Left ventricle myocardium inferior (tissue), 1 donor: Measurements from ENCODE around the gene CYP27C1. TPM values are rescaled to one million over a fixed set of nuclear protein-coding genes. Genes with fewer than 3 reads are reported as not detected.
"Not testable (repeated sequence)": the region's sequence is repeated elsewhere in the genome, so short reads cannot be mapped to it uniquely, and the experiment has no call there.

Experiments
- DNase-seq: peaks from one replicate; pipeline ENCODE4 v3.0.0-alpha.2; 2020
- H3K27ac ChIP-seq: fragments of 200-600 bp; replicated peaks from 2 replicates; pipeline ENCODE4 v1.8.0; 2021
- H3K27me3 ChIP-seq: fragments of 200-600 bp; 2 replicates; pipeline ENCODE4 v1.8.0; 2021; ENCODE audit warnings: low read depth
- H3K36me3 ChIP-seq: fragments of 200-600 bp; 2 replicates; pipeline ENCODE4 v1.8.0; 2021
- H3K4me1 ChIP-seq: fragments of 200-600 bp; 2 replicates; pipeline ENCODE4 v1.8.0; 2021
- H3K4me3 ChIP-seq: fragments of 200-600 bp; 2 replicates; pipeline ENCODE4 v1.8.0; 2021; ENCODE audit warnings: mild to moderate bottlenecking, moderate library complexity
- H3K9me3 ChIP-seq: fragments of 200-600 bp; replicated peaks from 2 replicates; pipeline ENCODE4 v1.8.0; 2021
- intact Hi-C: fragments of 100-400 bp; cut with micrococcal nuclease; formaldehyde crosslinking; loops from one replicate; pipeline ENCODE4 v1.11.0; 2022
- total RNA-seq: library from RNA; stranded (reverse); fragmentation: NEBNext Ultra II Directional; extraction: Animal tissue kit (Norgen Biotek cat#: 25700); gene quantifications from one replicate; pipeline ENCODE4 v1.2.1, GENCODE V29; 2021
- TF ChIP-seq, protein P1 (sequence below): fragments of 200-600 bp; IDR thresholded peaks from 2 replicates; pipeline ENCODE4 v1.8.0; 2021; ENCODE audit warnings: antibody characterized with exemption, mild to moderate bottlenecking, borderline replicate concordance
- donor health status: DM: no; HTN: yes; CAD: no; lungs with severe emphysema.

Gene CYP27C1
- total RNA-seq, 1 donor from 2014 or later, result 0.11 TPM

GRCh38 chr2:127255721-127256120, 35.6 kb upstream of the CYP27C1 start:
- TF ChIP-seq, protein P1, sequence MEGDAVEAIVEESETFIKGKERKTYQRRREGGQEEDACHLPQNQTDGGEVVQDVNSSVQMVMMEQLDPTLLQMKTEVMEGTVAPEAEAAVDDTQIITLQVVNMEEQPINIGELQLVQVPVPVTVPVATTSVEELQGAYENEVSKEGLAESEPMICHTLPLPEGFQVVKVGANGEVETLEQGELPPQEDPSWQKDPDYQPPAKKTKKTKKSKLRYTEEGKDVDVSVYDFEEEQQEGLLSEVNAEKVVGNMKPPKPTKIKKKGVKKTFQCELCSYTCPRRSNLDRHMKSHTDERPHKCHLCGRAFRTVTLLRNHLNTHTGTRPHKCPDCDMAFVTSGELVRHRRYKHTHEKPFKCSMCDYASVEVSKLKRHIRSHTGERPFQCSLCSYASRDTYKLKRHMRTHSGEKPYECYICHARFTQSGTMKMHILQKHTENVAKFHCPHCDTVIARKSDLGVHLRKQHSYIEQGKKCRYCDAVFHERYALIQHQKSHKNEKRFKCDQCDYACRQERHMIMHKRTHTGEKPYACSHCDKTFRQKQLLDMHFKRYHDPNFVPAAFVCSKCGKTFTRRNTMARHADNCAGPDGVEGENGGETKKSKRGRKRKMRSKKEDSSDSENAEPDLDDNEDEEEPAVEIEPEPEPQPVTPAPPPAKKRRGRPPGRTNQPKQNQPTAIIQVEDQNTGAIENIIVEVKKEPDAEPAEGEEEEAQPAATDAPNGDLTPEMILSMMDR, result no peak
- Histone ChIP-seq H3K4me1 (peaks cover 7% of the 10 kb centered on the region), H3K27me3 (no peaks in the 10 kb centered on the region), H3K36me3 (peaks cover 48% of the 10 kb centered on the region), H3K27ac (no peak overlapping the region), H3K4me3 (no peak overlapping the region), H3K9me3 (no peaks in the 10 kb centered on the region)
- intact Hi-C loops, result no loop called here
- DNase-seq, result no peak

DNA sequence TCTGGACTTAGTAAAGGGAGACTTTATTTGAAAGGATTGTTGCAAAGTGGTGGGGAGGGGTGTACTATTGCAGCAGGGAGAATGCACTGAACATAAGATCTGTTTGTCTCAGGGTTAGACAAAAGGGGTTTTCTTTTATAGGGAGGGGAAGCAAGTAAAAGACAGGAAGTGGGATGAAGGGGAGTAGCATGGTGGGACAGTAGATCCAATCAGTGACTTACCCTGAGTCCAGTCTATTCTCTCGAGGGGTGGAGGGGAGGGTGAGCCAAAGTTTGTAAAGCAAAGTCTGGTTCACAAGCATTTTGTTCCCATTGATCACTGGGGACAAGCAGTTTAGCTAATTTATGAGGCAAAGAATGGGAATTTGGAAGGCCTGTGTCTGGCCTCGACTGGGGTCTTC, 35.0 kb upstream of the CYP27C1 start:
- intact Hi-C loops, result no loop called here
- Histone ChIP-seq H3K27ac (no peak overlapping the region), H3K27me3 (no peaks in the 10 kb centered on the region), H3K4me1 (peaks cover 6% of the 10 kb centered on the region), H3K4me3 (no peak overlapping the region), H3K9me3 (no peaks in the 10 kb centered on the region), H3K36me3 (peaks cover 42% of the 10 kb centered on the region)
- TF ChIP-seq, protein P1, result no peak
- DNase-seq, result no peak

GRCh38 chr2:127254386-127254981, 34.4 kb upstream of the CYP27C1 start:
- intact Hi-C loops, result no loop called here

GRCh38 chr2:127241184-127241583, 21.1 kb upstream of the CYP27C1 start:
- intact Hi-C loops, DNase-seq: not testable (repeated sequence)

More at GRCh38 chr2:127254386-127254981, 34.4 kb upstream of the CYP27C1 start:
- TF ChIP-seq, protein P1, result no peak
- H3K27ac ChIP-seq, result no peak overlapping the region
- no peak for DNase-seq
- H3K36me3 ChIP-seq, result peaks cover 35% of the 10 kb centered on the region
- no peaks in the 10 kb centered on the region for H3K27me3 ChIP-seq
- H3K4me1 ChIP-seq, result no peaks in the 10 kb centered on the region
- H3K9me3 ChIP-seq, result no peaks in the 10 kb centered on the region
- H3K4me3 ChIP-seq, result no peak overlapping the region

GRCh38 chr2:127239395-127239794, 19.3 kb upstream of the CYP27C1 start:
- Histone ChIP-seq H3K27ac (no peak overlapping the region), H3K36me3 (no peaks in the 10 kb centered on the region), H3K27me3 (no peaks in the 10 kb centered on the region), H3K4me1 (no peaks in the 10 kb centered on the region), H3K4me3 (no peak overlapping the region), H3K9me3 (peaks cover 16% of the 10 kb centered on the region)
- no peak for DNase-seq
- intact Hi-C loops, result no loop called here
- TF ChIP-seq, protein P1, result no peak

More at GRCh38 chr2:127241184-127241583, 21.1 kb upstream of the CYP27C1 start:
- peaks cover 16% of the 10 kb centered on the region for H3K9me3 ChIP-seq
- not testable (repeated sequence) for H3K4me1 ChIP-seq, H3K27ac ChIP-seq, H3K27me3 ChIP-seq, H3K4me3 ChIP-seq, H3K36me3 ChIP-seq

DNA sequence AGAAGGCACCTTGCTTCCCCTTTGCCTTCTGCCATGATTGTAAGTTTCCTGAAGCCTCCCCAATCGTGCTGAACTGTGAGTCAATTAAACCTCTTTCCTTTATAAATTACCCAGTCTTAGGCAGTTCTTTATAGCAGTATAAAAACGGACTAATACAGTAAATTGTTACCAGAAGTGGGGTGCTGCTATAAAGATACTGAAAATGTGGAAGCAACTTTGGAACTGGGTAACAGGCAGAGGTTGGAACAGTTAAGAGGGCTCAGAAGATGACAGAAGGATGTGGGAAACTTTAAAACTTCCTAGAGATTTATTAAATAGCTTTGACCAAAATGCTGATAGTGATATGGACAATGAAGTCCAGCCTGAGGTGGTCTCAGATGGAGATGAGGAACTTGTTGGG, 17.7 kb upstream of the CYP27C1 start:
- H3K27ac ChIP-seq, H3K4me3 ChIP-seq, DNase-seq, H3K27me3 ChIP-seq, intact Hi-C loops, H3K4me1 ChIP-seq, H3K36me3 ChIP-seq: not testable (repeated sequence)
- peaks cover 16% of the 10 kb centered on the region for H3K9me3 ChIP-seq
